GM23338 (cell line): ENCODE data around the gene KCNAB1. TPM values are rescaled to one million over a fixed set of nuclear protein-coding genes. Genes with fewer than 3 reads are reported as not detected.

ENCODE experiments used
- ATAC-seq: fragments of 200-7000 bp; cut with Tn5 transposase; 3 replicates; pipeline ENCODE4 v1.9.1; 2020
- DNase-seq: peaks from one replicate; pipeline ENCODE4 v3.0.0-alpha.2; 2015; ENCODE audit warnings: low spot score
- H2AFZ ChIP-seq: fragments of 200-600 bp; sonication (generic); 2 replicates; pipeline ENCODE4 v1.8.0; 2016; ENCODE audit warnings: antibody characterized with exemption, mild to moderate bottlenecking, moderate library complexity
- H3F3A ChIP-seq: fragments of 200-600 bp; sonication (generic); replicated peaks from 2 replicates; pipeline ENCODE4 v1.8.0; 2017; ENCODE audit warnings: antibody characterized with exemption, mixed run types, low read depth
- H3K27ac ChIP-seq: fragments of 200-600 bp; sonication (generic); 2 replicates; pipeline ENCODE4 v1.6.1; 2016; ENCODE audit warnings: low read depth
- H3K27me3 ChIP-seq: fragments of 200-600 bp; sonication (generic); 2 replicates; pipeline ENCODE4 v1.8.0; 2016; ENCODE audit warnings: mild to moderate bottlenecking, mixed run types, moderate library complexity; ENCODE audit not compliant: insufficient read depth
- H3K36me3 ChIP-seq: fragments of 200-600 bp; sonication (generic); 2 replicates; pipeline ENCODE4 v1.8.0; 2016; ENCODE audit warnings: mild to moderate bottlenecking; ENCODE audit not compliant: insufficient read depth
- H3K4me1 ChIP-seq: fragments of 200-600 bp; sonication (generic); 2 replicates; pipeline ENCODE4 v1.8.0; 2016; ENCODE audit warnings: mild to moderate bottlenecking, moderate library complexity; ENCODE audit not compliant: insufficient read depth
- H3K4me2 ChIP-seq: fragments of 200-600 bp; sonication (generic); 2 replicates; pipeline ENCODE4 v1.7.1; 2017; ENCODE audit warnings: mixed run types
- H3K4me3 ChIP-seq: fragments of 200-600 bp; sonication (generic); 2 replicates; pipeline ENCODE4 v1.6.1; 2016; ENCODE audit warnings: mixed run types
- H3K79me2 ChIP-seq: fragments of 200-600 bp; sonication (generic); replicated peaks from 2 replicates; pipeline ENCODE4 v1.8.0; 2017; ENCODE audit warnings: mild to moderate bottlenecking; ENCODE audit not compliant: insufficient read depth
- H3K9me2 ChIP-seq: fragments of 200-600 bp; sonication (generic); 2 replicates; pipeline ENCODE4 v1.8.0; 2017; ENCODE audit not compliant: insufficient read depth
- H4K20me1 ChIP-seq: fragments of 200-600 bp; sonication (generic); replicated peaks from 2 replicates; pipeline ENCODE4 v1.8.0; 2017; ENCODE audit warnings: mild to moderate bottlenecking; ENCODE audit not compliant: insufficient read depth
- H3K27ac Mint-ChIP-seq: 2 replicates; pipeline ENCODE4 v1.8.0; 2020; ENCODE audit warnings: inconsistent platforms, mild to moderate bottlenecking, moderate library complexity, mixed read lengths
- H3K27me3 Mint-ChIP-seq: 3 replicates; pipeline ENCODE4 v1.8.0; 2022; ENCODE audit warnings: low read depth, mild to moderate bottlenecking, moderate library complexity, mixed read lengths, inconsistent platforms; ENCODE audit not compliant: insufficient read depth, poor library complexity
- H3K36me3 Mint-ChIP-seq: 3 replicates; pipeline ENCODE4 v1.8.0; 2021; ENCODE audit warnings: low read depth, mild to moderate bottlenecking, inconsistent platforms, moderate library complexity, mixed read lengths
- H3K4me1 Mint-ChIP-seq: 3 replicates; pipeline ENCODE4 v1.8.0; 2020; ENCODE audit warnings: mild to moderate bottlenecking, inconsistent platforms, mixed read lengths
- H3K4me3 Mint-ChIP-seq: 3 replicates; pipeline ENCODE4 v1.8.0; 2021; ENCODE audit warnings: moderate library complexity, mild to moderate bottlenecking, inconsistent platforms, mixed read lengths
- H3K9me3 Mint-ChIP-seq: 3 replicates; pipeline ENCODE4 v1.8.0; 2020; ENCODE audit warnings: moderate library complexity, mild to moderate bottlenecking, inconsistent platforms, mixed read lengths
- CREB1 ChIP-seq: fragments of 250-450 bp; sonication (Bioruptor Pico); IDR thresholded peaks from 2 replicates; pipeline ENCODE4 v1.5.0; 2020; ENCODE audit warnings: low read depth, mild to moderate bottlenecking, moderate library complexity
- CTCF ChIP-seq, 2 experiments: fragments of 200-600 bp in 1 of 2; sonication (generic) in 1 of 2; conservative IDR thresholded peaks; 2 replicates each; pipeline versions ENCODE4 v1.5.1 to v1.6.1; 2016 to 2017; ENCODE audit warnings: antibody characterized with exemption in 2 of 2, low read depth in 2 of 2, mild to moderate bottlenecking in 2 of 2, moderate library complexity in 1 of 2
- ETS1 ChIP-seq: IDR thresholded peaks from 2 replicates; pipeline ENCODE4 v1.6.1; 2016; ENCODE audit warnings: antibody characterized with exemption
- EZH2 ChIP-seq: fragments of 200-600 bp; sonication (generic); IDR thresholded peaks from one replicate; pipeline ENCODE4 v1.8.0; 2017; ENCODE audit warnings: antibody characterized with exemption, mild to moderate bottlenecking, low read depth; ENCODE audit not compliant: unreplicated experiment
- NANOG ChIP-seq: IDR thresholded peaks from 2 replicates; pipeline ENCODE4 v1.6.1; 2016; ENCODE audit warnings: antibody characterized with exemption, borderline replicate concordance
- POLR2AphosphoS5 ChIP-seq: IDR thresholded peaks from 2 replicates; pipeline ENCODE4 v1.6.1; 2016; ENCODE audit warnings: antibody characterized with exemption, low read depth
- REST ChIP-seq: IDR thresholded peaks from one replicate; pipeline ENCODE4 v1.6.1; 2018; ENCODE audit warnings: antibody characterized with exemption; ENCODE audit not compliant: unreplicated experiment
- ZNF114 ChIP-seq: fragments of 250-450 bp; sonication (Bioruptor Pico); IDR thresholded peaks from 2 replicates; pipeline ENCODE4 v1.5.0; 2020; ENCODE audit warnings: mild to moderate bottlenecking, moderate library complexity
- ZNF462 ChIP-seq: fragments of 250-450 bp; sonication (Bioruptor Pico); IDR thresholded peaks from 2 replicates; pipeline ENCODE4 v1.5.0; 2020; ENCODE audit warnings: mild to moderate bottlenecking, moderate library complexity
- polyA plus RNA-seq: library from polyadenylated mRNA; unstranded; fragments of >200 nt; fragmentation: Nextera tagmentation; extraction: Ambion mirVana; gene quantifications from 2 replicates; pipeline ENCODE4 v1.2.1, GENCODE V29; 2016
- total RNA-seq: library from RNA; depleted of rRNA; stranded (reverse); fragments of >200 nt; shearing (Covaris generic); gene quantifications from 2 replicates; pipeline ENCODE4 v1.2.3, GENCODE V29; 2014

Gene KCNAB1
- total and polyA plus RNA-seq, 2 experiments from 2014 or later, result 0.69 to 2.6 TPM

GRCh38 chr3:156352728-156353127 lies 232.3 kb downstream of the KCNAB1 start (continued):
- no peak for TF ChIP-seq ZNF462
- TF ChIP-seq NANOG, result no peak
- no peak for TF ChIP-seq ZNF114 (CRISPR knock-in tag)

GRCh38 chr3:156353563-156353962 lies 233.2 kb downstream of the KCNAB1 start:
- Histone ChIP-seq H3K36me3 (no peaks in the 10 kb centered on the region), H3F3A (no peaks in the 10 kb centered on the region), H3K4me1 (peaks cover 16% of the 10 kb centered on the region), H3K27ac (no peak overlapping the region), H3K79me2 (no peaks in the 10 kb centered on the region), H3K27me3 (no peaks in the 10 kb centered on the region), H3K9me2 (no peaks in the 10 kb centered on the region), H3K4me3 (no peak overlapping the region), H4K20me1 (no peaks in the 10 kb centered on the region), H3K4me2 (no peak overlapping the region), H2AFZ (no peak overlapping the region)
- no peak for ATAC-seq
- H3K36me3 Mint-ChIP-seq, result no peaks in the 10 kb centered on the region
- no peak overlapping the region for H3K27ac Mint-ChIP-seq
- no peak overlapping the region for H3K4me3 Mint-ChIP-seq
- H3K4me1 Mint-ChIP-seq, result peaks cover 20% of the 10 kb centered on the region
- peaks cover under 1% of the 10 kb centered on the region for H3K27me3 Mint-ChIP-seq
- no peak for DNase-seq
- H3K9me3 Mint-ChIP-seq, result no peaks in the 10 kb centered on the region
- TF ChIP-seq ETS1 (no peak), NANOG (no peak), CREB1 (CRISPR knock-in tag) (no peak), EZH2 (no peak), REST (no peak), CTCF (conservative IDR thresholded peaks at IDR 0.05; ENCODE audit: low read depth in 2 of 2) (no peak), POLR2AphosphoS5 (no peak)
